Stimulated activated naive CD8-positive, alpha-beta T cell treated with anti-CD3 and anti-CD28 coated beads, Interleukin-15, Interleukin-2, amounts not matched to agents 100 ng/mL and 50 ng/mL, for 24 hours (primary cell): Measurements from ENCODE around the gene SYVN1.
A peak's percentile ranks its signal among the peaks of the same experiment; 100 is the strongest.

Source experiments
- H3K27ac Mint-ChIP-seq: one replicate; pipeline ENCODE4 v1.8.0; 2021; ENCODE audit warnings: mild to moderate bottlenecking, mixed read lengths
- H3K27me3 Mint-ChIP-seq: one replicate; pipeline ENCODE4 v1.8.0; 2021; ENCODE audit warnings: mixed read lengths
- H3K36me3 Mint-ChIP-seq: one replicate; pipeline ENCODE4 v1.8.0; 2021; ENCODE audit warnings: low read depth, mixed read lengths
- H3K4me1 Mint-ChIP-seq: one replicate; pipeline ENCODE4 v1.8.0; 2021; ENCODE audit warnings: low read depth, mixed read lengths
- H3K4me3 Mint-ChIP-seq: one replicate; pipeline ENCODE4 v1.8.0; 2021; ENCODE audit warnings: mild to moderate bottlenecking, mixed read lengths
- H3K9me3 Mint-ChIP-seq: one replicate; pipeline ENCODE4 v1.8.0; 2021; ENCODE audit warnings: mixed read lengths

The SYVN1 gene

DNA sequence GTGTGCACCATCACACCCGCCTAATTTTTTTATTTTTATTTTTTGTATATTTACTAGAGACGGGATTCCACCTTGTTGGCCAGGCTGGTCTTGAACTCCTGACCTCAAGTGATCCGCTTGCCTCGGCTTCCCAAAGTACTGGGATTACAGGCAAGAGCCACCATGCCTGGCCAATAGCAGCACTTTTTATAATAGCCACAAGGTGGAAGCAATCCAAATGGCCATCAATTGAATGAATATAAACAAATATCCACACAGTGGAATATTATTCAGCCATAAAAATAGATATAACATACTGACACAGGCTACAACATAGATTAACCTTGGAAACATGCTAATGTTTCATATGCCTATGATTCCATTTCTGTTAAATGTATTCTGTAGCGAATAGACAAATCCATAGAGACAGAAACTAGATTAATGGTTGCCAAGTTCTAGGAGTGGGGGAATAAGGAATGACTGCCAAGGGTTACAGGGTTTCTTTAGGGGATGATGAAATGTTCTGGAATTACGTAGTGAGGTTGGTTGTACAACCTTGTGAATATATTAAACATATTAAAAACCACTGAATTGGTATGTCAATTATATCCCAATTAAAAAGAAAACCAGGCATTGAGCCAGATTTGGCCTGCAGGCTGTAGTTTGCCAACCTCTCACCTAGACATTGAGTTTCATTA is 33.5 kb downstream of the SYVN1 start:
- Mint-ChIP-seq H3K4me1 (peaks cover 16% of the 10 kb centered on the region), H3K4me3 (no peak overlapping the region), H3K9me3 (no peaks in the 10 kb centered on the region), H3K36me3 (peaks cover 28% of the 10 kb centered on the region), H3K27me3 (no peaks in the 10 kb centered on the region), H3K27ac (no peak overlapping the region)

DNA sequence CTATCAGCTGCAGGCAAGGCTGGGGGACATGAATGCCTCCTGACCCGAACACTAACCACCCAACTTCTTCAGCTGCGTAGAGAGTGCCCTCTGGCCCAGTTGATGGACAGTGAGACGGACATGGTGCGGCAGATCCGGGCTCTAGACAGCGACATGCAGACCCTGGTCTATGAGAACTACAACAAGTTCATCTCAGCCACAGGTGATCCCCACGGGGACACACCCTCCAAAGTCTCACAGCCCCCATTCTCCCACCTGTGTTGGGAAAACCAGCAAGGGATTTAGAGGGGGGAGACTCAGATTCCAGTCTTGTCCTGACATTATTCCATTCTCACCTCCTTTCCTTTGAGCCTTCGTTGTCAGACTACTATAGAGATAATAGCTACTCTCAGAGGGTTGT is 37.4 kb downstream of the SYVN1 start:
- H3K27me3 Mint-ChIP-seq = no peaks in the 10 kb centered on the region
- H3K4me1 Mint-ChIP-seq = peaks cover 13% of the 10 kb centered on the region
- no peaks in the 10 kb centered on the region for H3K9me3 Mint-ChIP-seq
- H3K4me3 Mint-ChIP-seq = peak overlapping the region; percentile 90
- H3K36me3 Mint-ChIP-seq = peaks cover 15% of the 10 kb centered on the region
- H3K27ac Mint-ChIP-seq = peak overlapping the region; percentile 8

DNA sequence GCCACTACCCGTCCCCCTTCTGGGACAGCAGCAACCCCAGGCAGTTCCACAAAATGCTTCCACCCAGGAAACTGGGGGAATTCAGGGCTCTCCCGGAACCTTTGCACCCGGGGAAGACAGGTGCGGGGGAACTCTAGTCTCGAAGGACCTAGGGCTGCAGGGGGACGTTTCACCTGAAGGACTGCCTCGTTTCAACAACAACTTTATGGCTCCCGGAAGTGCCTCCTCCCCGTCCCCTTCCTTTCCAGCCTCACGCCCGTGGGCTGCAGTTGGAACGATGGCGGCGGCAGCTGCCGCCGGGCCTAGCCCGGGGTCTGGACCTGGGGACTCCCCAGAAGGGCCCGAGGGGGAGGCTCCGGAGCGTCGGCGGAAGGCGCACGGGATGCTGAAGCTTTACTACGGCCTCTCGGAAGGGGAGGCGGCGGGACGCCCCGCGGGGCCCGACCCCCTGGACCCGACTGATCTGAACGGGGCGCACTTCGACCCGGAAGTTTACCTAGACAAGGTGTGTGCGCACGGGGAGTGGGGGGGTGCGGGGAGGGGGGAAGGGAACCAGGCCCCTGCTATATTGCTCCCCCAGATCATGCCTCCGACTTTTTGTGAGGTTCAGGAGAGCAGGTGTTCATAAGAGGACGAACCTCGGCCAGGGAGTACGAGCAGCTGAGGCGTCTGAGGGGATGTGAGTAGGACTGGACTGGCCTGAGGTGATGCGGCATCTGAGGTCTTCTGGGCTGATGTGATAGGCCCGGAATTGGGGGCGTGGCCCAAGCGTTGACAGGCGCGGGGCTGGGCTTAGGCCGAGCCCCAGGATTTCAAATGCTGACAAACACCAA is 38.1 kb downstream of the SYVN1 start, which contains the start of gene VPS51:
VPS51 (plus strand) TSS at position 241 of the 833 bp plus-strand sequence; CDS start at position 278, 37 bp downstream.
- Mint-ChIP-seq H3K4me1 (peaks cover 13% of the 10 kb centered on the region), H3K4me3 (peak within 1 kb of the TSS; percentile 90), H3K27me3 (no peaks in the 10 kb centered on the region), H3K9me3 (no peaks in the 10 kb centered on the region), H3K36me3 (peaks cover 13% of the 10 kb centered on the region), H3K27ac (peak within 1 kb of the TSS; percentile 94)

DNA sequence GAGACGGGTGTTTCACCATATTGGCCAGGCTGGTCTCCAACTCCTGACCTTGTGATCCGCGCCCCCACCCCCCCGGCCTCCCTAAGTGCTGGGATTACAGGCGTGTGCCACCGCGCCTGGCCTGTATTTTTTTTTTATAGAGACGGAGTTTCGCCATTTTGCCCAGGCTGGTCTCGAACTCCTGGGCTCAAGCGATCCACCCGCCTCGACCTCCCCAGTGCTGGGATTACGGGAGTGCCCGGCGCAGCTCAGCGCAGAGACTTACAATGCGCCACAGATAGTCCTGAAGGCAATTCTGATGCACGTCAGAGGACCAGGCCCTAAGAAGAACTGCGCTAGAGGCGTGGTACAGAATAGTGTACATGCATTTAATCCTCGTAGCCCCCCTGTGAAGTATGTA is 38.9 kb downstream of the SYVN1 start:
- H3K27me3 Mint-ChIP-seq = no peaks in the 10 kb centered on the region
- peaks cover 13% of the 10 kb centered on the region for H3K4me1 Mint-ChIP-seq
- peak overlapping the region; percentile 90 for H3K4me3 Mint-ChIP-seq
- H3K36me3 Mint-ChIP-seq = peaks cover 10% of the 10 kb centered on the region
- no peaks in the 10 kb centered on the region for H3K9me3 Mint-ChIP-seq
- H3K27ac Mint-ChIP-seq = peak overlapping the region; percentile 94

DNA sequence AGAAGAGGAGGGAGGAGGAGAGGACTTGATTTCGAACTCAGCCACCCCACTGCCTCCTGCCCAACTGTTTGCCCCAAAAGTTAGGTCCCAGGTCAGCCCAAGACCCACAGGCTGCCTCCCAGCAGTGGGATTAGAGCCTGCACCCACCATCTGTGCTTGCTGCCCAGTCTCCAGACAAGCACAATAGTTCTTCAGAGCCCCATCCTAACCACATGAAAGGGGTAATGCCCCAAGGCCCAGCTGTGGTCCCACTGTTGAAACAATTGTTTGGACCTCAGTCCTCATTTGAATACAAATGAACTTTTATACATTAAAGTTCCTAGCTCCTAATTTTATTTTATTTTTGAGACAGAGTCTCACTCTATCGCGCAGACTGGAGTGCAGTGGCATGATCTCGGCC is 43.7 kb downstream of the SYVN1 start:
- H3K4me1 Mint-ChIP-seq = peaks cover 3% of the 10 kb centered on the region
- H3K27ac Mint-ChIP-seq = no peak overlapping the region
- no peaks in the 10 kb centered on the region for H3K27me3 Mint-ChIP-seq
- no peak overlapping the region for H3K4me3 Mint-ChIP-seq
- H3K9me3 Mint-ChIP-seq = no peaks in the 10 kb centered on the region
- peaks cover 16% of the 10 kb centered on the region for H3K36me3 Mint-ChIP-seq

DNA sequence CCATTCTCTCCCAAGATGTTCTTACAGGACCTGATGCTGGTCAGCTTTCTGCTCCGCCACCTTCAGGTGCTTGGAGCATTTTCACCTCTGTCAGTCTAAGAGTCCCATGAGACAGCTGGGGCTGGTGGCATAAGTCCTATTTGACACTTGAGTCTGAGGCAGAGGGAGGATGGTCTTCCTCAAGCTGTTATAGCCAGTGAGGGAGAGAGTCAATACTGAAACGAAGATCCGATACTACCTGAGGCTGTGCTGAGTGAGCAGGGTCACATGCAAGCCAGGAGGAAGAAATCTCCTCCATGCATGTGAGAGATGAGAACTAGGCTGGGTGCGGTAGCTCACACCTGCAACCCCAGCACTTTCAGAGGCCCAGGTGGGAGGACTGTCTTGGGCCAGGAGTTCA is 44.7 kb downstream of the SYVN1 start:
- H3K36me3 Mint-ChIP-seq = peaks cover 22% of the 10 kb centered on the region
- no peaks in the 10 kb centered on the region for H3K27me3 Mint-ChIP-seq
- no peak overlapping the region for H3K4me3 Mint-ChIP-seq
- H3K27ac Mint-ChIP-seq = no peak overlapping the region
- H3K9me3 Mint-ChIP-seq = no peaks in the 10 kb centered on the region
- H3K4me1 Mint-ChIP-seq = peaks cover 12% of the 10 kb centered on the region

DNA sequence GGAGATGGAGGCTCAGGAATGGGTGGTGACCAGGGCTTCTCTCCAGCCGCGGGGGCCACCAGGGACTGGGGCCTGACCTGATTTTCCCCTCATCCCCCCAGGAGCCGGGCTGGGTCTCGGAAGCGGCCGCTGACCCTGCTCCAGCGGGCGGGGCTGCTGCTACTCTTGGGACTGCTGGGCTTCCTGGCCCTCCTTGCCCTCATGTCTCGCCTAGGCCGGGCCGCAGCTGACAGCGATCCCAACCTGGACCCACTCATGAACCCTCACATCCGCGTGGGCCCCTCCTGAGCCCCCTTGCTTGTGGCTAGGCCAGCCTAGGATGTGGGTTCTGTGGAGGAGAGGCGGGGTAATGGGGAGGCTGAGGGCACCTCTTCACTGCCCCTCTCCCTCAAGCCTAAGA is 46.5 kb downstream of the SYVN1 start:
- Mint-ChIP-seq H3K36me3 (peaks cover 29% of the 10 kb centered on the region), H3K9me3 (no peaks in the 10 kb centered on the region), H3K4me1 (peaks cover 28% of the 10 kb centered on the region), H3K27me3 (no peaks in the 10 kb centered on the region), H3K4me3 (no peak overlapping the region), H3K27ac (no peak overlapping the region)

DNA sequence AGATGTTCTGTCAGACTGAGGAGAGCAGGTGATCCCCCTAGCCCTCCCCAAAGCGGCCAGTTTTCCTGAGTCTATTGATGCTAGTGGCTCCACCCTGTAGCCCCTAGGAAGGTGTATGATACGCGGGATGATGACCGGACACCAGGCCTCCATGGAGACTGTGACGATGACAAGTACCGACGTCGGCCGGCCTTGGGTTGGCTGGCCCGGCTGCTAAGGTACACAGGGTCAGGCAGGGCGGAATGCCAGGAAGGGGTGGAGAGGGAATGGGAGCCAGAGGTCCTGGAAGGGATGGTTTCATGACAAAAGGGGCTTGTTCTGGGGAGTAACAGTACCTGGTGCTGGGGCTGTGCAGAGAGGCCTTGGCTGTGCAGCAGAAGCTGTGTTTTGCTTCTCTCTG is 47.1 kb downstream of the SYVN1 start:
- Mint-ChIP-seq H3K4me3 (no peak overlapping the region), H3K9me3 (no peaks in the 10 kb centered on the region), H3K27ac (no peak overlapping the region), H3K4me1 (peaks cover 34% of the 10 kb centered on the region), H3K36me3 (peaks cover 36% of the 10 kb centered on the region), H3K27me3 (no peaks in the 10 kb centered on the region)

DNA sequence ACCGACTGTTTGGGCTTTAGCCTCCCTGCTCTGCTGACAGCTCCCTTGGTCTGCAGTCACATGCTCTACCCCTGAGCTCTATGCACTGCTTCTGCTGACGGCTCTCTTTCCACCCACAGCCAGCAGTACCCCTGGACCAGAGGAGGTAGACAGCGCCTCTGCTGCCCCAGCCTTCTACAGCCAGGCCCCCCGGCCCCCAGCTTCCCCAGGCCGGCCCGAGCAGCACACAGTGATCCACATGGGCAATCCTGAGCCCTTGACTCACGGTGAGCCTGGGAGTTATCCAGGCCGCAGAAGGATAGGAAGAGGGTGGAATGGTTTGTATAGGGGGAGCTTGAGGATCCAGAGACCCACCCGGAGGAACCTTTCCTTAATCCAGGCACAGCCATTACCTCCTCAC is 47.5 kb downstream of the SYVN1 start:
- Mint-ChIP-seq H3K27ac (no peak overlapping the region), H3K4me3 (no peak overlapping the region), H3K4me1 (peaks cover 38% of the 10 kb centered on the region), H3K27me3 (no peaks in the 10 kb centered on the region), H3K36me3 (peaks cover 40% of the 10 kb centered on the region), H3K9me3 (no peaks in the 10 kb centered on the region)

DNA sequence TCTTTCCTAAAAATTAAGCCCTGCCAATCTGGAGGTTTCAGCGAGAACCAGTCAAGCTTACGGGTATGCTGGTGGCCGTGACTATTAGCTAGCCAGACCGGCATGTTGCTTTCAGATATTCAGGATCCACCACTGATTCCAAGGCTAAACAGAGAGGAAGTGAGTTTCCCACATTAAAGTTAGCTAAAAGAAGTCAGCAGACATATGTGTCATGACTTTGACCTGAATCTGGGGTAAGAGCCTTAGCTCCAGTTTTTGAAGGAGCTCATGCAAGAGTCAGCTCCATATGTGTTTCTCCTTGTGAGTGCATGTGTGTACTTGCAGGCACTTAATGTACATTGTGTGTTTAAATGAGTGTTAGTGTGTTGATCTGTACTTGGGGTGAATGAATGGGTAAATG is 48.9 kb downstream of the SYVN1 start:
- H3K27ac Mint-ChIP-seq = peak overlapping the region; percentile 95
- H3K4me1 Mint-ChIP-seq = peaks cover 51% of the 10 kb centered on the region
- H3K9me3 Mint-ChIP-seq = no peaks in the 10 kb centered on the region
- H3K4me3 Mint-ChIP-seq = peak overlapping the region; percentile 99
- H3K36me3 Mint-ChIP-seq = peaks cover 53% of the 10 kb centered on the region
- H3K27me3 Mint-ChIP-seq = no peaks in the 10 kb centered on the region

DNA sequence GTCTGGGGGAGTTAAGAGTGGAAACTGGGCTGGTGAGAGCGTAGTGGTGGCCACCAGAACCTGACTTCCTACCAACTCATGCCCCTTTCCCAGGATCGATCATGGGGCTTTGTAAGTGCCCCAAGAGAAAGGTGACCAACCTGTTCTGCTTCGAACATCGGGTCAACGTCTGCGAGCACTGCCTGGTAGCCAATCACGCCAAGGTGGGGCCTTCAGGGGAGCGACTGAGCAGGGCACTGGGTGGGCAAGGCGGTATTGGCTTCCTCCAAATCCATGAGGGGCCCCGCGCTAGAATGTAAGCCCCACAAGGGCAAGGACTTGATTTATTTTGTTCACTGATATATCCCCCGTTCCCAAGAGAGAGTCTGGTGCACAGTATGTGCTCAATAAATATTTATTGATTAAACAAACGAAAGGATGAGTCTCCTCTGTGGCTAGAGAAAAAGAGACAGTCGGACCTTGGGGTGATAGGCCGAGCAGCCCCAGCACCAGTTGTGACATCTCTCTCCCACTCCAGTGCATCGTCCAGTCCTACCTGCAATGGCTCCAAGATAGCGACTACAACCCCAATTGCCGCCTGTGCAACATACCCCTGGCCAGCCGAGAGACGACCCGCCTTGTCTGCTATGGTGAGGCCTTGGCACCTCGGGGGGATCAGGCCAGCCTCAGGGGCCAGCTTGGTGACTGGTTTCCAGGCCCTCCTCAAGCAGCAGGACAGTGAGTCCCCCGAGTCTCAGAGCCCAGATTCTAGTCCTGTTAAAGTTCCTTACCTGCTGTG is 49.5 kb downstream of the SYVN1 start:
- Mint-ChIP-seq H3K27ac (peak overlapping the region; percentile 95), H3K4me1 (peaks cover 55% of the 10 kb centered on the region), H3K36me3 (peaks cover 57% of the 10 kb centered on the region), H3K27me3 (no peaks in the 10 kb centered on the region), H3K4me3 (peak overlapping the region; percentile 99), H3K9me3 (no peaks in the 10 kb centered on the region)

DNA sequence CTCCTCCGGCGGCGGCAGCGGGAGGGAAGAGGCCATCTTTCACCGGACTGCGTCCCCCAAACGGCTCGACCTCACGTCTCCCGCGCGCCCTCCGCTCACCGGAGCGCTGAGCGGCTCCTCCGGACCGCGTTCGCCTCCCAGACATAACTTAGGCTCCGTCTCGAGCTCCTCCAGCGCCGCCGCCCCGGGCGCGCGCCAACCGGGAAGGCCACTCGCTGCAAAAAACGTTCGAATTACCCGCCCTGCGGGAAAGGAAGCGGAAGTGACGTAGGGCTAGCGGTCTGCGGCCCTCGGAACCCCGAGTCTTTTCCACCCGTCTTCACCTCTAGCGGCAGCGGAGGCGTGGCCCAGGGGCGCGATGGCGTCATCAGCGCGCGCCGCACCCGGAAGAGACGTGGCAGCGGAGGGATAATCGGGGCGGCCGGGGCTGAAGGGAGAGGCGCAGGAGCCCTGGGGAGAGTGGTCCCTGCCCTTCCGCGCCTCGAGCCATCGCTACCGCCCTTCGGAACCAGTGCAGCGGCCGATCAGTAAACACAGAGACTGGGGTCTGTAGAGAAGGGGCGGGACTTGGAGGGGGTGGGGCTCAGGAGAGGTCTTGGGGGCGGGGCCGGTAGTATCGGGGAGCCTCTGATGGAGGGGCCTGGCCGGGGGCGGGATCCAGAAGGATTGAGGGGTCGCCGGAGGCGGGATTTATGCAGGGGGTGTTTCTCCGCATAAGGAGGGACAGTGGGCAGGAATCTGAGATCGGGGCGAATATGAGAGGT is 50.3 kb downstream of the SYVN1 start, which contains the start of the genes CDCA5 and ZFPL1:
CDCA5 (minus strand) TSS at position 207 of the 764 bp plus-strand sequence; CDS start at position 145, 62 bp downstream.
ZFPL1 (plus strand) TSS at position 389 of the 764 bp plus-strand sequence. CDS start 477 bp downstream, outside the sequence.
- H3K9me3 Mint-ChIP-seq = no peaks in the 10 kb centered on the region
- H3K36me3 Mint-ChIP-seq = peaks cover 60% of the 10 kb centered on the region
- peaks cover 59% of the 10 kb centered on the region for H3K4me1 Mint-ChIP-seq
- H3K4me3 Mint-ChIP-seq = peak within 1 kb of the TSS; percentile 99
- peak within 1 kb of the TSS; percentile 95 for H3K27ac Mint-ChIP-seq
- H3K27me3 Mint-ChIP-seq = no peaks in the 10 kb centered on the region

DNA sequence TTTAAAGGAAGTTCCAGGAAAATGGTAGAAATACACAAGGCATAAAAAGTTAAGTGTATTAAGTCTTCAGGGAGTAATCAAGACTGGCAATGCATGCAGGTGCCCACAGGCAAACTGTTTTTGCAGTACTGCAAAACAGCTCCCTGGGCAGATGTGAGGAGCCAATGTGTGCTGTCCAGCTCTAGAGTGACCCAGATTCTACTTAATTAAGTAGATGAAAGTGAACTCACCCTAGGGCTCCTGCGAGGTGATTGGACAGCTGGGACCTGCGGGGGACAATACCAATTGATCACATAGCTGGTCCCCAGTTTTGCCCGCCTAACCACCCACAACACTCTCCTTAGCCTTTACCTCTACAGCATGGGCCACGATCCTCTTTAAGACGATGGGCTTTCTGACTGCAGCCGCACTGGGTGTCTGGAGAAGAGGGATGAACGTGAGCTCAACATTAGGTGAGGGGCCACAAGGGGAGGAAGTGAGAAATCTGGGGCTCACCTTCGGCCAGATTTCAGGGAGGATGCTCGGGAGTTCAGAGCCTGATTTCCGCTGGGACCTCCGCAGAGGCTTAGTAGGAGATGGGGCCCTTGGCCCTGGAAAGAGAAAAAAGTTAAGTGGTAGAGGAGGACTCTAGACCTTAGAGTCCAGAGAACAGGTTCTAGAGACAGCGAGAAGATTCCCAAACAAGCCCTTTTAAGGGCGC is 51.0 kb downstream of the SYVN1 start:
- H3K36me3 Mint-ChIP-seq = peaks cover 60% of the 10 kb centered on the region
- peak overlapping the region; percentile 99 for H3K4me3 Mint-ChIP-seq
- H3K4me1 Mint-ChIP-seq = peaks cover 66% of the 10 kb centered on the region
- no peaks in the 10 kb centered on the region for H3K9me3 Mint-ChIP-seq
- no peaks in the 10 kb centered on the region for H3K27me3 Mint-ChIP-seq
- H3K27ac Mint-ChIP-seq = peak overlapping the region; percentile 95
